IMR-90 (cell line): ENCODE data around the gene BSDC1. TPM values are rescaled to one million over a fixed set of nuclear protein-coding genes. Genes with fewer than 3 reads are reported as not detected.
"Not testable (repeated sequence)": the region's sequence is repeated elsewhere in the genome, so short reads cannot be mapped to it uniquely, and the experiment has no call there.

Source experiments
- ATAC-seq: fragments of 200-7000 bp; cut with Tn5 transposase; 2 replicates; pipeline ENCODE4 v1.9.1; 2020; ENCODE audit warnings: low read depth, mild to moderate bottlenecking, moderate library complexity
- BruUV-seq: library from RNA; stranded (reverse); fragments of 400-500 nt; replicated peaks from 2 replicates; lab custom pipeline; 2021; lab: Mats Ljungman, UMichigan
- CTCF ChIA-PET: fragments of 300-600 bp; formaldehyde crosslinking; extraction: SDS; loops from one replicate; lab custom pipeline; 2021; ENCODE audit warnings: antibody characterized with exemption; lab: Yijun Ruan, JAX
- POLR2A ChIA-PET: fragments of 300-600 bp; sonication (Branson Sonifier 250); formaldehyde crosslinking; loops from one replicate; lab custom pipeline; 2022; ENCODE audit warnings: antibody characterized with exemption; ENCODE audit not compliant: unreplicated experiment; lab: Charles Lee
- DNase-seq: peaks from one replicate; pipeline ENCODE4 v3.0.0; 2013
- H2AFZ ChIP-seq: replicated peaks from 2 replicates; pipeline ENCODE3; 2013; ENCODE audit warnings: low read length, mild to moderate bottlenecking; ENCODE audit not compliant: poor library complexity
- H2AK5ac ChIP-seq: 2 replicates; pipeline ENCODE4 v1.6.1; 2013; ENCODE audit warnings: low read depth, low read length, inconsistent platforms
- H2AK9ac ChIP-seq: replicated peaks from 2 replicates; pipeline ENCODE3; 2013; ENCODE audit warnings: mild to moderate bottlenecking, low read depth, low read length, moderate library complexity; ENCODE audit not compliant: poor library complexity
- H2BK120ac ChIP-seq: 2 replicates; pipeline ENCODE4 v1.6.1; 2013; ENCODE audit warnings: low read depth, low read length, inconsistent platforms
- H2BK15ac ChIP-seq: 3 replicates; pipeline ENCODE4 v1.6.1; 2013; ENCODE audit warnings: low read depth, low read length, inconsistent platforms
- H2BK20ac ChIP-seq: 2 replicates; pipeline ENCODE4 v1.6.1; 2013; ENCODE audit warnings: low read depth, mild to moderate bottlenecking, inconsistent platforms, low read length, moderate library complexity
- H2BK5ac ChIP-seq: 2 replicates; pipeline ENCODE4 v1.6.1; 2013; ENCODE audit warnings: mild to moderate bottlenecking, low read depth, low read length, inconsistent platforms; ENCODE audit not compliant: poor library complexity, severe bottlenecking
- H3K14ac ChIP-seq: replicated peaks from 2 replicates; pipeline ENCODE4 v1.6.1; 2013; ENCODE audit warnings: low read depth, low read length, inconsistent platforms
- H3K18ac ChIP-seq: 2 replicates; pipeline ENCODE4 v1.6.1; 2013; ENCODE audit warnings: low read depth, low read length, control low read depth
- H3K23ac ChIP-seq: 2 replicates; pipeline ENCODE4 v1.6.1; 2013; ENCODE audit warnings: low read depth, low read length, inconsistent platforms
- H3K27ac ChIP-seq: 2 replicates; pipeline ENCODE4 v1.5.1; 2013; ENCODE audit warnings: mild to moderate bottlenecking, control low read depth, low read length; ENCODE audit not compliant: insufficient read depth
- H3K27me3 ChIP-seq: 2 replicates; pipeline ENCODE4 v1.6.1; 2013; ENCODE audit warnings: low read length; ENCODE audit not compliant: control insufficient read depth, insufficient read depth
- H3K36me3 ChIP-seq: 2 replicates; pipeline ENCODE4 v1.6.1; 2013; ENCODE audit warnings: low read length, mixed read lengths; ENCODE audit not compliant: control insufficient read depth, insufficient read depth
- H3K4ac ChIP-seq: 2 replicates; pipeline ENCODE4 v1.6.1; 2013; ENCODE audit warnings: low read depth, low read length, inconsistent platforms
- H3K4me1 ChIP-seq: 2 replicates; pipeline ENCODE4 v1.6.1; 2013; ENCODE audit warnings: low read length, mixed read lengths; ENCODE audit not compliant: control insufficient read depth, insufficient read depth
- H3K4me2 ChIP-seq: 2 replicates; pipeline ENCODE4 v1.6.1; 2013; ENCODE audit warnings: low read depth, mild to moderate bottlenecking, control low read depth, low read length, moderate library complexity
- H3K4me3 ChIP-seq: 2 replicates; pipeline ENCODE4 v1.5.1; 2013; ENCODE audit warnings: low read depth, mild to moderate bottlenecking, control low read depth, low read length, moderate library complexity; ENCODE audit not compliant: insufficient read depth
- H3K56ac ChIP-seq: 2 replicates; pipeline ENCODE4 v1.6.1; 2013; ENCODE audit warnings: low read length, inconsistent platforms; ENCODE audit not compliant: insufficient read depth; ENCODE audit errors: extremely low read depth
- H3K79me1 ChIP-seq, 2 experiments: 2 replicates each; pipeline ENCODE4 v1.6.1; 2013; ENCODE audit warnings: low read length in 2 of 2, inconsistent platforms in 1 of 2, low read depth in 1 of 2
- H3K9ac ChIP-seq: 2 replicates; pipeline ENCODE4 v1.6.1; 2013; ENCODE audit warnings: low read depth, low read length, control low read depth
- H3K9me1 ChIP-seq: 2 replicates; pipeline ENCODE4 v1.6.1; 2013; ENCODE audit warnings: low read length, inconsistent platforms; ENCODE audit not compliant: insufficient read depth
- H3K9me3 ChIP-seq: 2 replicates; pipeline ENCODE4 v1.6.1; 2013; ENCODE audit warnings: low read length; ENCODE audit not compliant: control insufficient read depth, insufficient read depth
- H4K20me1 ChIP-seq: 2 replicates; pipeline ENCODE4 v1.6.1; 2013; ENCODE audit warnings: low read length, inconsistent platforms; ENCODE audit not compliant: insufficient read depth
- H4K5ac ChIP-seq: 2 replicates; pipeline ENCODE4 v1.6.1; 2013; ENCODE audit warnings: mild to moderate bottlenecking, low read depth, low read length, control low read depth
- H4K8ac ChIP-seq, 2 experiments: 2 replicates each; pipeline ENCODE4 v1.6.1; 2013; ENCODE audit warnings: low read depth in 2 of 2, low read length in 2 of 2, control low read depth in 1 of 2, inconsistent platforms in 1 of 2
- H4K91ac ChIP-seq: 2 replicates; pipeline ENCODE4 v1.6.1; 2013; ENCODE audit warnings: low read depth, low read length, inconsistent platforms; ENCODE audit not compliant: insufficient read depth
- WGBS, 2 experiments: methylation state at CpG; one replicate each; pipeline versions ENCODE4 v1.1.5 to v1.1.7; 2013; ENCODE audit warnings: missing lambda C conversion rate in 2 of 2; ENCODE audit not compliant: insufficient read length in 1 of 2; ENCODE audit errors: extremely low coverage in 2 of 2; 5-methylcytosine and 5-hydroxymethylcytosine counted together
- dilution Hi-C: fragments of 300-500 bp; cut with HindIII; formaldehyde crosslinking; loops from one replicate; pipeline ENCODE4 v1.14.3; 2018; ENCODE audit warnings: low sequenced_read_pairs; ENCODE audit not compliant: unreplicated experiment
- in situ Hi-C: fragments of 300-500 bp; cut with MboI; formaldehyde crosslinking; loops from 3 replicates; pipeline ENCODE4 v1.14.3; 2019; ENCODE audit warnings: low sequenced_read_pairs, inconsistent platforms, mixed read lengths
- intact Hi-C: fragments of 100-400 bp; cut with micrococcal nuclease; formaldehyde crosslinking; loops from 2 replicates; pipeline ENCODE4 v1.10.0; 2022
- polyA plus RNA-seq, 3 experiments: library from polyadenylated mRNA; depleted of rRNA; stranded (reverse); fragments of >200 nt; gene quantifications; 2 replicates each; pipeline ENCODE4 v1.2.3, GENCODE V29; 2012; ENCODE audit warnings: low replicate concordance in 1 of 3
- total RNA-seq: library from RNA; depleted of rRNA; stranded (reverse); fragments of >200 nt; gene quantifications from 2 replicates; pipeline ENCODE4 v1.2.3, GENCODE V29; 2012

BSDC1 gene
- total and polyA plus RNA-seq, 2 of the 4 experiments (the other 2 are of a cell fraction), result 56.8 to 60.4 TPM

GRCh38 chr1:32441467-32441866 is 47.2 kb upstream of the BSDC1 start:
- intact Hi-C loops, DNase-seq, H3K36me3 ChIP-seq, H3K9me3 ChIP-seq, H2BK5ac ChIP-seq, dilution Hi-C loops, POLR2A ChIA-PET, H4K8ac ChIP-seq, BruUV-seq, H4K91ac ChIP-seq, H3K9ac ChIP-seq, H4K20me1 ChIP-seq, H2BK120ac ChIP-seq, H3K18ac ChIP-seq, ATAC-seq, H3K4me1 ChIP-seq, in situ Hi-C loops, H3K14ac ChIP-seq, H2BK20ac ChIP-seq, H2AFZ ChIP-seq, H3K4me2 ChIP-seq, H3K4me3 ChIP-seq, H2AK9ac ChIP-seq, H2AK5ac ChIP-seq, H3K79me1 ChIP-seq, H3K23ac ChIP-seq, H3K9me1 ChIP-seq, H3K4ac ChIP-seq, H4K5ac ChIP-seq, CTCF ChIA-PET, H3K56ac ChIP-seq, H3K27ac ChIP-seq, H2BK15ac ChIP-seq: not testable (repeated sequence)
- H3K27me3 ChIP-seq, result peaks cover 12% of the 10 kb centered on the region
- WGBS, 2 experiments, result no CpG with 5 or more reads among the region's 10 CpGs

GRCh38 chr1:32438777-32439176 is 44.5 kb upstream of the BSDC1 start:
- H3K27ac ChIP-seq, H3K9me3 ChIP-seq, H3K23ac ChIP-seq, DNase-seq, in situ Hi-C loops, H3K4me3 ChIP-seq, intact Hi-C loops, H3K56ac ChIP-seq, CTCF ChIA-PET, dilution Hi-C loops, H3K4ac ChIP-seq, BruUV-seq, H3K4me2 ChIP-seq, H4K8ac ChIP-seq, H4K91ac ChIP-seq, H3K4me1 ChIP-seq, H3K27me3 ChIP-seq, H2BK5ac ChIP-seq, H2AK5ac ChIP-seq, H3K9me1 ChIP-seq, H2BK120ac ChIP-seq, H4K20me1 ChIP-seq, H2BK20ac ChIP-seq, H2AFZ ChIP-seq, POLR2A ChIA-PET, H4K5ac ChIP-seq, H2AK9ac ChIP-seq, H3K36me3 ChIP-seq, H3K9ac ChIP-seq, H3K18ac ChIP-seq, ATAC-seq, H2BK15ac ChIP-seq, H3K14ac ChIP-seq, H3K79me1 ChIP-seq: not testable (repeated sequence)
- WGBS, 2 experiments, result no CpG with 5 or more reads among the region's 4 CpGs
